Measurements from ENCODE around the gene NTMT1.

The NTMT1 gene

GRCh38 chr9:129672702-129673101 lies 46.7 kb downstream of the NTMT1 start:
- no peaks in the 10 kb centered on the region for H3K36me3 ChIP-seq (ENCODE audit: control insufficient read depth, insufficient read depth, low read length)
- H3K9me3 ChIP-seq (ENCODE audit: control insufficient read depth, low read length), result no peaks in the 10 kb centered on the region
- WGBS, 2 experiments (ENCODE audit: insufficient coverage in 2 of 2), result 95 to 96% methylated on average over 6 to 7 of the region's 8 CpGs
- no peak overlapping the region for H3K4me3 ChIP-seq (ENCODE audit: extremely low read depth, insufficient read depth, low read length, poor library complexity, severe bottlenecking)
- H3K4me1 ChIP-seq (ENCODE audit: control insufficient read depth, insufficient read depth, low read length, poor library complexity, severe bottlenecking), result peaks cover 7% of the 10 kb centered on the region
- no peak overlapping the region for H3K27ac ChIP-seq (ENCODE audit: low read depth, low read length, severe bottlenecking)

DNA sequence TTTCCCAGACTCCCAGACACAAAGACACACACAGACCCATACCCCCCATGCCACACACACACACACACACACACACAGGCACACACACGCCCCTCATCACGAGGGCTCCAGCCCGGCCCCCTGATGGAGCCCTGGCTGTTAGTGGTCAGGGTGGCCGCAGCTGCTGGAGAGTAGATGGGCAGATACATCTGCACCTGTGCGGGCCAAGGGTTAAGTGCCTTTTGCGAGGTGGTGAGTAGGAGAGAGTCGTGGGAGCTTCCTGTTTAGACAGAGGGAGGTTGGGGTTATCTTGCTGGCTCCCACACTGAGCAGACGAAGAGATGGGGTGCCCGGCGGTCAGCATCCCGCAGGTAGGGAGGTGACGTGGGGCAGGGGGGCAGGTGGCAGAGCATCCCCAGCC lies 47.6 kb downstream of the NTMT1 start:
- H3K4me3 ChIP-seq (ENCODE audit: extremely low read depth, insufficient read depth, low read length, poor library complexity, severe bottlenecking), result no peak overlapping the region
- H3K9me3 ChIP-seq (ENCODE audit: control insufficient read depth, low read length), result no peaks in the 10 kb centered on the region
- peaks cover 11% of the 10 kb centered on the region for H3K4me1 ChIP-seq (ENCODE audit: control insufficient read depth, insufficient read depth, low read length, poor library complexity, severe bottlenecking)
- no peak overlapping the region for H3K27ac ChIP-seq (ENCODE audit: low read depth, low read length, severe bottlenecking)
- no peaks in the 10 kb centered on the region for H3K36me3 ChIP-seq (ENCODE audit: control insufficient read depth, insufficient read depth, low read length)
- 89 to 96% methylated on average over 9 of the region's 12 CpGs for WGBS, 2 experiments (ENCODE audit: insufficient coverage in 2 of 2)

- 89 to 100% methylated on average over 1 to 7 of the region's 7 CpGs for WGBS, 2 experiments (ENCODE audit: insufficient coverage in 2 of 2)
- no peaks in the 10 kb centered on the region for H3K9me3 ChIP-seq (ENCODE audit: control insufficient read depth, low read length)
- no peak overlapping the region for H3K27ac ChIP-seq (ENCODE audit: low read depth, low read length, severe bottlenecking)
- no peak overlapping the region for H3K4me3 ChIP-seq (ENCODE audit: extremely low read depth, insufficient read depth, low read length, poor library complexity, severe bottlenecking)
- no peaks in the 10 kb centered on the region for H3K36me3 ChIP-seq (ENCODE audit: control insufficient read depth, insufficient read depth, low read length)
- H3K4me1 ChIP-seq (ENCODE audit: control insufficient read depth, insufficient read depth, low read length, poor library complexity, severe bottlenecking), result peaks cover 11% of the 10 kb centered on the region
Measured at GRCh38 chr9:129674229-129674628, 48.3 kb downstream of the NTMT1 start.

DNA sequence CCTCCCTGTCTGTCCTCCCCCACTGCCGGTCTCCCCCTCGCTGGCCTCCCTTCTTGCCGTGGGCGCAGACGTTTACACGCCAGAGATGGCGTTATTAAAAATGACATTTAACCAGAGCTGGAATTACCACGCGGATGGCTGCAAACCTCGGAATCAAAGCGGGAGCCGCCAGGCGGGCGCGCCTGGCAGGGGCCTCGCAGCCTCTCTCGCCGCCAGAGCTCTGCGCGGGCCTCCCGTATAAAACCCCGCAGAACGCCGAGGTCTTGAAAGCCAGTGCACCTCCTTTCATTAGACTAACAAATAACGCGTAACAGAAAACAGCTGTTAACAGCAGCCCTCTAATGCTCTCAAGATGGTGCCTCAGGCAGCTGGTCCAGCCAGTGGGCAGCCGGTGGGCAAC lies 49.7 kb downstream of the NTMT1 start:
- Histone ChIP-seq H3K4me1 (ENCODE audit: control insufficient read depth, insufficient read depth, low read length, poor library complexity, severe bottlenecking) (peaks cover 4% of the 10 kb centered on the region), H3K36me3 (ENCODE audit: control insufficient read depth, insufficient read depth, low read length) (no peaks in the 10 kb centered on the region), H3K27ac (ENCODE audit: low read depth, low read length, severe bottlenecking) (no peak overlapping the region), H3K4me3 (ENCODE audit: extremely low read depth, insufficient read depth, low read length, poor library complexity, severe bottlenecking) (no peak overlapping the region), H3K9me3 (ENCODE audit: control insufficient read depth, low read length) (no peaks in the 10 kb centered on the region)
- WGBS, 2 experiments (ENCODE audit: insufficient coverage in 2 of 2), result 92 to 98% methylated on average over 17 to 25 of the region's 27 CpGs

DNA sequence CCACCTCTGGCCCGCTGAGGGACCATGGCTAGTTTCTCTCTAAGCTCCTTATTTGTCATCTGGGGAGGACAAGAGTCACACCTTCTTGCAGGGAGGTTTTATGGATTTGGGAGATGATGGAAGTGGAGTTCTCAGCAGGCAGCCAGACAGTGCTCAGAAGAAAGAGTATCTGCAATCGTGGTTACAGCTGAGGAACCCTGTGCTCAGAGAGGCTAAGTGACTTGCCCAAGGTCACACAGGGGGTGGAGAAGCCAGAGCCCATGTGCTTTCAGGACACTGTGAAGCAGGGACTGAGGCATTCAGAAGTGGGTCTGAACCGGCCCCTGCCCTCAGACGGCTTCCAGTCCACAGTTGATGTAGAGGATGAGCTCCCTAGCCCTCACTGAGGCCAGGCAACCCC lies 50.3 kb downstream of the NTMT1 start:
- Histone ChIP-seq H3K27ac (ENCODE audit: low read depth, low read length, severe bottlenecking) (no peak overlapping the region), H3K9me3 (ENCODE audit: control insufficient read depth, low read length) (no peaks in the 10 kb centered on the region), H3K4me3 (ENCODE audit: extremely low read depth, insufficient read depth, low read length, poor library complexity, severe bottlenecking) (no peak overlapping the region), H3K36me3 (ENCODE audit: control insufficient read depth, insufficient read depth, low read length) (no peaks in the 10 kb centered on the region), H3K4me1 (ENCODE audit: control insufficient read depth, insufficient read depth, low read length, poor library complexity, severe bottlenecking) (peaks cover 4% of the 10 kb centered on the region)
- WGBS, 2 experiments (ENCODE audit: insufficient coverage in 2 of 2), result 95 to 97% methylated on average over 3 to 4 of the region's 4 CpGs

DNA sequence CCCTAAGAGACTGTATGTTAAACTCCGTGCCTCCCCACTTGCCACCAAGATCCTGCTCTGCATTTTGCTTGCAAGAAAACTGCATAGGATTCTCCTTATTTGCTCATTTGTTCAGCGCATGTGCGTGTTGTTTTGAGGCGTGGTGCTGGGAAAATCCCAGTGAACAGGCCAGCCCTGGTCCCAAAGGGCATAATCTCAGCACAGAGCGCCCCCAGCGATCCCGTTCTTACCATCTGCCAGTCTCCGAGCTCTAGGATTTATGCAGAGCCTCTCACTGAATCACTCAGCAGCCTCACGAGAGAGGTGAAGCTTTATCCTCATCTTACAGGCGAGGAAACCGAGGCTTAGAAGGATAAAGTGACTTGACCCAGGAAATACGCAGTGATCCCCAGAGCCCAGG lies 51.0 kb downstream of the NTMT1 start:
- H3K36me3 ChIP-seq (ENCODE audit: control insufficient read depth, insufficient read depth, low read length), result no peaks in the 10 kb centered on the region
- H3K4me3 ChIP-seq (ENCODE audit: extremely low read depth, insufficient read depth, low read length, poor library complexity, severe bottlenecking), result no peak overlapping the region
- no peaks in the 10 kb centered on the region for H3K9me3 ChIP-seq (ENCODE audit: control insufficient read depth, low read length)
- WGBS, 2 experiments (ENCODE audit: insufficient coverage in 2 of 2), result 81 to 90% methylated on average over 11 to 12 of the region's 12 CpGs
- no peak overlapping the region for H3K27ac ChIP-seq (ENCODE audit: low read depth, low read length, severe bottlenecking)
- H3K4me1 ChIP-seq (ENCODE audit: control insufficient read depth, insufficient read depth, low read length, poor library complexity, severe bottlenecking), result peaks cover 4% of the 10 kb centered on the region

GRCh38 chr9:129677456-129677855 lies 51.5 kb downstream of the NTMT1 start:
- no peak overlapping the region for H3K4me3 ChIP-seq (ENCODE audit: extremely low read depth, insufficient read depth, low read length, poor library complexity, severe bottlenecking)
- peaks cover 4% of the 10 kb centered on the region for H3K4me1 ChIP-seq (ENCODE audit: control insufficient read depth, insufficient read depth, low read length, poor library complexity, severe bottlenecking)
- H3K27ac ChIP-seq (ENCODE audit: low read depth, low read length, severe bottlenecking), result no peak overlapping the region
- no peaks in the 10 kb centered on the region for H3K9me3 ChIP-seq (ENCODE audit: control insufficient read depth, low read length)
- 50 to 53% methylated on average over 2 to 7 of the region's 9 CpGs for WGBS, 2 experiments (ENCODE audit: insufficient coverage in 2 of 2)
- H3K36me3 ChIP-seq (ENCODE audit: control insufficient read depth, insufficient read depth, low read length), result no peaks in the 10 kb centered on the region

GRCh38 chr9:129678844-129679243 lies 52.9 kb downstream of the NTMT1 start:
- 88 to 92% methylated on average over 9 of the region's 9 CpGs for WGBS, 2 experiments (ENCODE audit: insufficient coverage in 2 of 2)
- Histone ChIP-seq H3K27ac (ENCODE audit: low read depth, low read length, severe bottlenecking) (no peak overlapping the region), H3K4me3 (ENCODE audit: extremely low read depth, insufficient read depth, low read length, poor library complexity, severe bottlenecking) (no peak overlapping the region), H3K9me3 (ENCODE audit: control insufficient read depth, low read length) (no peaks in the 10 kb centered on the region), H3K4me1 (ENCODE audit: control insufficient read depth, insufficient read depth, low read length, poor library complexity, severe bottlenecking) (peaks cover 4% of the 10 kb centered on the region), H3K36me3 (ENCODE audit: control insufficient read depth, insufficient read depth, low read length) (no peaks in the 10 kb centered on the region)

DNA sequence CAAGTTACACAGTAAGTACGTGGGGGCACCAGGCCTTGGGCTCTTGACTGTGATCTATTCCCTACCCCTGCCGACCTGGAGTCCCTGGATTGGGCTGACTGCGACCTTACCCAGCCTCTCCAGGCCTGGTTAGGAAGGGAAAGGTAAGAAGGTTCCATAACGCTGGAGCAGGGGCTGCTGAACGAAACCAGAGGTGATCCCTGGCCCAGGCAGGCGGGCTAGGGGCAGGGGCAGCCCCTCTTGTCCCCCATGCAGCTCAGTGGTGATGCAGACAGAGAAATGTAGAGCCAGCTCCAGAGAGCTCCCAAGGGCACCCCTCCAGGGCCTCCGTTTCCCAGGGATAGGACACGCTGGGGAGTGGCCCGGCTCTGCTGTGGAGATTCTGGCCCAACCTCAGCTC lies 53.6 kb downstream of the NTMT1 start:
- H3K9me3 ChIP-seq (ENCODE audit: control insufficient read depth, low read length), result no peaks in the 10 kb centered on the region
- no peaks in the 10 kb centered on the region for H3K36me3 ChIP-seq (ENCODE audit: control insufficient read depth, insufficient read depth, low read length)
- peaks cover 4% of the 10 kb centered on the region for H3K4me1 ChIP-seq (ENCODE audit: control insufficient read depth, insufficient read depth, low read length, poor library complexity, severe bottlenecking)
- 95 to 97% methylated on average over 7 to 8 of the region's 9 CpGs for WGBS, 2 experiments (ENCODE audit: insufficient coverage in 2 of 2)
- H3K27ac ChIP-seq (ENCODE audit: low read depth, low read length, severe bottlenecking), result no peak overlapping the region
- no peak overlapping the region for H3K4me3 ChIP-seq (ENCODE audit: extremely low read depth, insufficient read depth, low read length, poor library complexity, severe bottlenecking)

- no peaks in the 10 kb centered on the region for H3K36me3 ChIP-seq (ENCODE audit: control insufficient read depth, insufficient read depth, low read length)
- H3K4me3 ChIP-seq (ENCODE audit: extremely low read depth, insufficient read depth, low read length, poor library complexity, severe bottlenecking), result no peak overlapping the region
- WGBS, 2 experiments (ENCODE audit: insufficient coverage in 2 of 2), result 89 to 95% methylated on average over 4 to 7 of the region's 11 CpGs
- H3K27ac ChIP-seq (ENCODE audit: low read depth, low read length, severe bottlenecking), result no peak overlapping the region
- H3K9me3 ChIP-seq (ENCODE audit: control insufficient read depth, low read length), result no peaks in the 10 kb centered on the region
- H3K4me1 ChIP-seq (ENCODE audit: control insufficient read depth, insufficient read depth, low read length, poor library complexity, severe bottlenecking), result peaks cover 4% of the 10 kb centered on the region
Measured at GRCh38 chr9:129681924-129682323, 56.0 kb downstream of the NTMT1 start.

DNA sequence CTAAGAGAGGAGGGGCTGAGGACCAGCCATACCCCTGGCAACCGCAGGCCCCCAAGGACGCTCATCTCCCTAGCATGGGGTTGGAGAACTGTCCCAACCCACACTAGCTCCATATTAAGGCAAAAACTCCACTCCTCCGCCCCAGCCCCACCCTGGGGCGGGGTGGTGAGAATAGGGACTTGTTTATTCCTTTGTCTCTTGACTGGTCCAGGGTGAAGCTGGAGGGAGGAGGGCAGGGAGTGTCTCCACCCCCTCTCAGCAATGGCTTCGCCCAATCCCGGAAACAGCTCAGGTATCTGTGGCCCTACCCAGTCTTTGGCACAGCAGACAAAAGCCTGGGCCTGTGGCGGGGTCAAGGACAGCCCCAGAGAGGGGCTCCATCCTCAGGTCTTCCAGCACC lies 56.4 kb downstream of the NTMT1 start:
- no peak overlapping the region for H3K27ac ChIP-seq (ENCODE audit: low read depth, low read length, severe bottlenecking)
- no peaks in the 10 kb centered on the region for H3K9me3 ChIP-seq (ENCODE audit: control insufficient read depth, low read length)
- H3K4me3 ChIP-seq (ENCODE audit: extremely low read depth, insufficient read depth, low read length, poor library complexity, severe bottlenecking), result no peak overlapping the region
- no peaks in the 10 kb centered on the region for H3K36me3 ChIP-seq (ENCODE audit: control insufficient read depth, insufficient read depth, low read length)
- WGBS, 2 experiments (ENCODE audit: insufficient coverage in 2 of 2), result 83 to 92% methylated on average over 3 to 4 of the region's 7 CpGs
- peaks cover 4% of the 10 kb centered on the region for H3K4me1 ChIP-seq (ENCODE audit: control insufficient read depth, insufficient read depth, low read length, poor library complexity, severe bottlenecking)
